HG03342 (cell line): ENCODE measurements around the gene MDC1.

Source experiments
- ATAC-seq: cut with Tn5 transposase; IDR thresholded peaks from one replicate; pipeline ENCODE4 v1.9.1; 2021; ENCODE audit warnings: mild to moderate bottlenecking, moderate library complexity; ENCODE audit not compliant: unreplicated experiment

MDC1 gene

GRCh38 chr6:30748851-30749540, 31.9 kb upstream of the MDC1 start:
- no peak for ATAC-seq

GRCh38 chr6:30747902-30748769, 31.1 kb upstream of the MDC1 start:
- no peak for ATAC-seq

- no peak for ATAC-seq
Measured at GRCh38 chr6:30747300-30747687, 30.2 kb upstream of the MDC1 start.

- peak; percentile 32 for ATAC-seq
Measured at GRCh38 chr6:30744054-30744805, 27.1 kb upstream of the MDC1 start, which contains the start of gene IER3. IER3 (minus strand) TSS chr6:30744547; CDS start chr6:30744518, 29 bp downstream.

GRCh38 chr6:30743099-30744053, 26.3 kb upstream of the MDC1 start:
- ATAC-seq: peak; percentile 3

GRCh38 chr6:30742316-30743098, 25.4 kb upstream of the MDC1 start, which contains the start of gene FLOT1:
FLOT1 (minus strand) TSS chr6:30742687; CDS start chr6:30742189, 498 bp downstream.
- peak; percentile 56 for ATAC-seq

- no peak for ATAC-seq
Measured at GRCh38 chr6:30741789-30742315, 24.8 kb upstream of the MDC1 start.

GRCh38 chr6:30741063-30741779, 24.1 kb upstream of the MDC1 start:
- no peak for ATAC-seq

- no peak for ATAC-seq
Measured at GRCh38 chr6:30740540-30740870, 23.4 kb upstream of the MDC1 start.

- no peak for ATAC-seq
Measured at GRCh38 chr6:30738532-30738931, 21.5 kb upstream of the MDC1 start.

GRCh38 chr6:30735668-30736314, 18.7 kb upstream of the MDC1 start:
- ATAC-seq: peak; percentile 41

- no peak for ATAC-seq
Measured at GRCh38 chr6:30732237-30732943, 15.3 kb upstream of the MDC1 start.

- ATAC-seq: no peak
Measured at GRCh38 chr6:30730601-30731435, 13.7 kb upstream of the MDC1 start.

GRCh38 chr6:30727920-30728553, 11.0 kb upstream of the MDC1 start:
- no peak for ATAC-seq

GRCh38 chr6:30726506-30727413, 9.7 kb upstream of the MDC1 start:
- ATAC-seq: no peak
